ENCODE results near the gene PLCB3. TPM values are rescaled to one million over a fixed set of nuclear protein-coding genes. Genes with fewer than 3 reads are reported as not detected.

Gene PLCB3
- total RNA-seq, 1 donor, result 3.7 TPM

DNA sequence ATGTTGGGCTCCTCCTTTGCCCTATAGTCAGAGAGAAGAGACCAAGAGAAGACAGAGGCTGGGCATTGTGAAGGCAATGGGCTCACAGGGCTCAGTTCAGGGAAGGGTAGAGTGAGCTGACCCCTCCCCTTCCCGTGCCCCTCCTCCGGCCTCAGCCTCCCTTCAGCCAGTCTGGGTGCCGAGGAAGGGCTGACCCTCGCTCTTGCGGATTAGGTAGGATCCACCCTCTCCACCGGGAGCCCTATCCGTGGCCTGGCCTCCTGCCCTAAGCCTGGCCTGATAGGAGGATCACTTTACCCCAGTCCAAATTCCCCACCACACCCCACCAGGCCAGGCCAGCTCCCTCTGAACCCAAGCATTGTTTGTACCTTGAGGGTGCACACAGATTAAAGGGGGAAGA is 2.8 kb upstream of the PLCB3 start:
- H3K9me3 ChIP-seq (ENCODE audit: low read depth, low read length), result no peaks in the 10 kb centered on the region
- no peak overlapping the region for H3K4me3 ChIP-seq (ENCODE audit: low read length)
- no peaks in the 10 kb centered on the region for H3K27me3 ChIP-seq (ENCODE audit: insufficient read depth, low read length)
- H3K4me1 ChIP-seq (ENCODE audit: insufficient read depth, low read length), result peaks cover 46% of the 10 kb centered on the region

DNA sequence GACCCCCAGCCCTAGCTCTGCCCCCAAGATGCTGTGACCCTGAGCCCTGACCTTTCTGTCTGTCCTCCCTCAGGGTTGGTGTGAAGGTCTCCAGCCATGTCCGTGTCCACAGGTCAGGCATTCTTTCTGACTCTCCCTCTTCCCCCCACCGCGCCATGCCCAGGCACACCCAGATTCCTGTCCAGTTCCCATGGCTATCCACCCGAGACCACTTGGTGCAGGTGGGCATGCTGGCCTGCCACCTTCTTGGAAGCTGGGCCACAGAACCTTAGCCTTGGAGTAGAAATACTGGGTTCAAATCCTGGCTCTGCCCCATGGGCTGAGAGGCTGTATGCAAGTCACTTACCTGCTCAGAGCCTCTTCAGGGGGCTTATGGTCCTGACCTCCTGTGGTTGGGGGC is 2.3 kb upstream of the PLCB3 start:
- H3K9me3 ChIP-seq (ENCODE audit: low read depth, low read length), result no peaks in the 10 kb centered on the region
- H3K4me3 ChIP-seq (ENCODE audit: low read length), result no peak overlapping the region
- H3K27me3 ChIP-seq (ENCODE audit: insufficient read depth, low read length), result no peaks in the 10 kb centered on the region
- peaks cover 45% of the 10 kb centered on the region for H3K4me1 ChIP-seq (ENCODE audit: insufficient read depth, low read length)

DNA sequence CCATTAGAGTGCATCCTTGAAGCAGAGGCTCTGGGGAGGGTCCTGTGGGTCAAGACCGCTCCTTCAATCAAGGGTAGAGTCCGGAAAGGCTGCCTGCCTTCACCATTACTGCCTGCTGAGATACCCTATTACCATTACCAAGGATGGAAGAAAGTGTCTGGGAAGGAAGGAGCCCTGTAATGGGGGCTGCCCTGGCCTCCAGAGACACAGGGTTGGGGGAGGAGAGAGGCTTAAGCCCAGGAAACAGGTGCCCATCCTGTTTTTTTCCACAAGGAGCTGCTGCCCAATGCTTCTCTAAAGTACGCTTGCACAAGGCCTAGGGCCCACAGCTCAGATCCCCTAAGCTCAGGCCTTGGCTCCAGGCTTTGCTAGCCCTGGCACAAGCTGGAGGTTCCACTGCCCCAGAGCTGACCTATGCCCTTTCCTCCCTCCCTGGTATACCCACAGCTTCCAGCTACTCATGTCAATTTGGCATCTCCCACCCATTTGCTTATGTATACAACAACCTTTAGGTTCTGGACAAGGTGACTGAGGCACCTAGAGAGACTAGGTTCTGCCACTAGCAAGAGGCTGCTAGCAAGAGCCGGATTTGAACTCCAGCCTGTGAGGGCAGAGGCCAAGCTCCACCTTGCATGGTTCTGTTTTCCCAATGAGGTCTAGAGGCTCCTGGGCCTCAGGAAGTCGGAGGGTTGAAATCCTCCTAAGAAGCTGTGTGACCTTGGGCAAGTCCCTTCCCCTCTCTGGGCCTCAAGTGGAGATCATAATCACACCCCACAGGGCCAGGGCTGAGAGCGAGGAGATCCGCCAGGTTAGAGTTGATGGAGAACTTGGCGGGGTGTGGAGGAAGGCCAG is 1.5 kb upstream of the PLCB3 start:
- no peaks in the 10 kb centered on the region for H3K9me3 ChIP-seq (ENCODE audit: low read depth, low read length)
- peaks cover 45% of the 10 kb centered on the region for H3K4me1 ChIP-seq (ENCODE audit: insufficient read depth, low read length)
- no peaks in the 10 kb centered on the region for H3K27me3 ChIP-seq (ENCODE audit: insufficient read depth, low read length)
- no peak overlapping the region for H3K4me3 ChIP-seq (ENCODE audit: low read length)

DNA sequence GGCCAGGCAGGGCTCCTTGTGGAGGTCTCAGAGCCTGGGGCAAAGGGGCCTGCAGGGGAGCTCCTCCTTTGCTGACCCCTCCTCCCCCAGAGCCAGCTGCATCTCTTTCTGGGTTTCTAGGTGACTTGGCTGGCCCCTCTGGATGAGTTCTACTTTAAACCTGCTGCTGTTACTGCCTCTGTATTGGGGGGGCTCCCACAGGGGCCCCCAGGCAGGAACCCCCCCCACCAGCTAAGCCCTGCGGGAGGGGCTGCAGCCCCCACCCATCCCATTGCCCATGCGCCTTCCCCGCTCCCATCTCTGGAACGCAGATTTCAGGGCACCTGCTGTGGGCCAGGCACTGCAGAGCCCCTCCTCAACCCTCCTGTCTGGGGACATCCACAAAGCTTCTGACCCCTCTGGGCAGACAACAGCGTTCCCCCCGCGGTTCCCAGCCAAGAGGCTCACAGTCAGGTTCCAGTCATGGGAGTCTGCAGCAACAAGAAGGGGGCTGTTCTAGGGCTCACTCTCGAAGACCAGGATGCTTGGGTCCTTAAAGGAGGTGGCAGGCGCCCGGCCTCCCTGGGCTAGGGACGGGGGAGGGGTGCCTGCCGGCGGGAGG is 815 bp upstream of the PLCB3 start:
- Histone ChIP-seq H3K27me3 (ENCODE audit: insufficient read depth, low read length) (no peaks in the 10 kb centered on the region), H3K9me3 (ENCODE audit: low read depth, low read length) (no peaks in the 10 kb centered on the region), H3K4me1 (ENCODE audit: insufficient read depth, low read length) (peaks cover 38% of the 10 kb centered on the region), H3K4me3 (ENCODE audit: low read length) (no peak overlapping the region)

DNA sequence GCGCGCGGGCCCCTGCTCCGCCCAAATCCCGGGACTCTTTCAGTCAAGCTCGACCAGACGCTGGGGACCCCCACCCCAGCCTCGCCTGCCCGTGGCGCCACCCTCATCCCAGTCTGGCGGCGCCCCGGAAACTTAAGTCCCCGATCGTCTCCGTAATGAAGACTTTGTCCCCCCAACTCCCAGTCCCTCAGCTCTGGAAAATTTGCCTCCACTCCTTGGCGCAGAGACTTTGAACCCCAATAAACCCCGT is 348 bp downstream of the PLCB3 start:
- Histone ChIP-seq H3K4me3 (ENCODE audit: low read length) (peak overlapping the region; percentile 57), H3K27me3 (ENCODE audit: insufficient read depth, low read length) (no peaks in the 10 kb centered on the region), H3K4me1 (ENCODE audit: insufficient read depth, low read length) (peaks cover 30% of the 10 kb centered on the region), H3K9me3 (ENCODE audit: low read depth, low read length) (no peaks in the 10 kb centered on the region)

DNA sequence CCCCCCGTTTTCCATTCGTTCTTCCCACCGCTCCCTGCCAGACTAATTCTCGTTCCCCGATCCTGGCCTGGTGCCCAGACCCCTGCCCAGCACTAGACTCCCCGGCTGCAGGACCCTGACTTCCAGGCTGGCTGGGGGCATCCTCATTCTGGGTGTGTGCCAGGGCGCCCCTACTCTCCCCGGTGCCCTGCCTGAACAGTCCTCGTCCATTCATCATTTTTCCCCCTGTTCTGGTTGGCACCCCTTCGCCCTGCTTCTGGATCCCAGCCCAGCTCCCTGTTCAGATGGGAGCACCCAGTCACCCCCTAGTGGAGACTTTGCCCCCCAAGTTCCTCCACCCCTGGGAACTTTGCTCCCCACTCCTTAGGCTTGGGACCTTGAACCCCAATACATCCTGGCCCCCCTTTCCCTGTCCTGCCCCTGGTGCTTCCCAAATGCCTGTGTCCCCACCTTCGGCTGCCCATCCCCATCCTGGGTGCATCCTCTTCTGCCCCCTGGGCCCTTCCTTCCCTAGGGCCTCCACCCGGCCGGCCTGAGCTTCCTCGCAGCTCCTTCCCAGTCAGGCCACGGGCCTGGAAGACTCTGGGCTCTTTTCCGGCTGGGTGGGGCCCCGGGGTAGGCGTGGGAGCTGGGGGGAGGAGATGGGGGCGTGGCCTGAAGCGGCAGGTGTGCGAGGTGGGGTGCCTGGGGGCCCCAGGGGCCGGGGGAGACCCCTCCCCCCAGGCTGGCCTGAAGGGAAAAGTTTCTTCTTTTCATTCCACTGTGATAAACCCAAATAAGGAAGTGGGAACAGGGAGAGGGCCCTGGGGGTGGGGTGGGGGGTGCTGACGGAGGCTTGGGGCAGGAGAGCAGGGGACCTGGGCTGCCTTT is 908 bp downstream of the PLCB3 start:
- H3K9me3 ChIP-seq (ENCODE audit: low read depth, low read length), result no peaks in the 10 kb centered on the region
- H3K4me3 ChIP-seq (ENCODE audit: low read length), result peak overlapping the region; percentile 57
- no peaks in the 10 kb centered on the region for H3K27me3 ChIP-seq (ENCODE audit: insufficient read depth, low read length)
- peaks cover 27% of the 10 kb centered on the region for H3K4me1 ChIP-seq (ENCODE audit: insufficient read depth, low read length)

DNA sequence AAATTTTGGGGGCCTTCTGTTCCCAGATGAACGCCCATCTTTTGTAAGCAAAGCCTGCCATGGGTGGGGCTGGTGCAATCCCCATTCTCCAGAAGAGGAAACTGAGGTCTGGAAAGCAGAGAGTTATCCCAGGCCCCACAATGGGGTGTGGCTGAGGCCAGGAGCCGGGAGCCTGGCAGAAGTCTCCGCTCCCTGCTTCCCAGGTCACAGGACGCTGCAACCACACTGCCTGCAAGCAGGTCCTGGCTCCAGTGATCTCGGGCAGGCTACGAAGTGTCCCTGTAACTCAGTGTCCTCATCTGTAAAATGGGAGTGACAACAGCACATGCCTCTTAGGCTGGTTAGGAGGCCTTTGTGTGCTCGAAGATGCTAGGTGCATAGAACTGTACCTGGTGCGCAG is 1.7 kb downstream of the PLCB3 start:
- Histone ChIP-seq H3K27me3 (ENCODE audit: insufficient read depth, low read length) (no peaks in the 10 kb centered on the region), H3K4me1 (ENCODE audit: insufficient read depth, low read length) (peaks cover 23% of the 10 kb centered on the region), H3K4me3 (ENCODE audit: low read length) (no peak overlapping the region), H3K9me3 (ENCODE audit: low read depth, low read length) (no peaks in the 10 kb centered on the region)

DNA sequence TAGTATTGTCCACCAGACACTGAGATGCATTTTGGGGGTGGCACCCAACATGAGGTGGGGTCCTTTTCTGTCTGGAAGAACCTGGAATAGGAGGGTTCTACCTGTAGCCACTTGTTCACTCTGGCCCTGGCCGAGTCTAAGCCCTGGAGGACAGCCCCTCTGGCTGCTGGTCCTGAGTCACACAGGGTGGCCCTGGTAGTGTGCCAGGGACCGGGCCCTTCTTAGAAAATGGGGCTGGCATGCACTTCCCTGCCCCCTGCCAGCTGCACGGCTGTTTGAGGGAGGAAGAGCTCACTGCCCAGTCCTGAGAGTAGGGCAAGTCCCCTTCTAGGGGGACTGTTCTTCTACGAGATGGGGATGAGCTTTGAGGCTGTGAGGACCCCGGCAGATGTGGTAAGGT is 2.2 kb downstream of the PLCB3 start:
- Histone ChIP-seq H3K4me1 (ENCODE audit: insufficient read depth, low read length) (peaks cover 23% of the 10 kb centered on the region), H3K4me3 (ENCODE audit: low read length) (no peak overlapping the region), H3K9me3 (ENCODE audit: low read depth, low read length) (no peaks in the 10 kb centered on the region), H3K27me3 (ENCODE audit: insufficient read depth, low read length) (no peaks in the 10 kb centered on the region)

DNA sequence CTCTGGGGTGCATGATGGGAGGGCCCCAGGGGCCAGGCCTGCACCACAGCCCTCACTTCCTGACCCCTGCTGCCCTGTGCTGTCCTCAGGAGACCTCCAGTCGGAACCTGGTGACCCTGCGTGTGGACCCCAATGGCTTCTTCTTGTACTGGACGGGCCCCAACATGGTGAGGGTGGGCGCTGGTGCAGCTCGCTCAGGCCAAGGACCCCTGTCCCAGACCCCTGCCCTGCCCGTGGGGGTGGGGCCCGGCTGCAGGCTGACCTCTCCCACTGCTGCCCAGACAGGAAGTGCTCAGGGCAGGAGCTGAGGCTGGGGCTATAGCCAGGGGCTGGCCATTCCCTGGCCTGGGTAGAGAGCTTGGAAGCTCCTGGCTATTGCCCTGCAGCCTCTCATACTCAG is 3.0 kb downstream of the PLCB3 start:
- H3K4me1 ChIP-seq (ENCODE audit: insufficient read depth, low read length), result peaks cover 23% of the 10 kb centered on the region
- no peak overlapping the region for H3K4me3 ChIP-seq (ENCODE audit: low read length)
- no peaks in the 10 kb centered on the region for H3K9me3 ChIP-seq (ENCODE audit: low read depth, low read length)
- H3K27me3 ChIP-seq (ENCODE audit: insufficient read depth, low read length), result no peaks in the 10 kb centered on the region

DNA sequence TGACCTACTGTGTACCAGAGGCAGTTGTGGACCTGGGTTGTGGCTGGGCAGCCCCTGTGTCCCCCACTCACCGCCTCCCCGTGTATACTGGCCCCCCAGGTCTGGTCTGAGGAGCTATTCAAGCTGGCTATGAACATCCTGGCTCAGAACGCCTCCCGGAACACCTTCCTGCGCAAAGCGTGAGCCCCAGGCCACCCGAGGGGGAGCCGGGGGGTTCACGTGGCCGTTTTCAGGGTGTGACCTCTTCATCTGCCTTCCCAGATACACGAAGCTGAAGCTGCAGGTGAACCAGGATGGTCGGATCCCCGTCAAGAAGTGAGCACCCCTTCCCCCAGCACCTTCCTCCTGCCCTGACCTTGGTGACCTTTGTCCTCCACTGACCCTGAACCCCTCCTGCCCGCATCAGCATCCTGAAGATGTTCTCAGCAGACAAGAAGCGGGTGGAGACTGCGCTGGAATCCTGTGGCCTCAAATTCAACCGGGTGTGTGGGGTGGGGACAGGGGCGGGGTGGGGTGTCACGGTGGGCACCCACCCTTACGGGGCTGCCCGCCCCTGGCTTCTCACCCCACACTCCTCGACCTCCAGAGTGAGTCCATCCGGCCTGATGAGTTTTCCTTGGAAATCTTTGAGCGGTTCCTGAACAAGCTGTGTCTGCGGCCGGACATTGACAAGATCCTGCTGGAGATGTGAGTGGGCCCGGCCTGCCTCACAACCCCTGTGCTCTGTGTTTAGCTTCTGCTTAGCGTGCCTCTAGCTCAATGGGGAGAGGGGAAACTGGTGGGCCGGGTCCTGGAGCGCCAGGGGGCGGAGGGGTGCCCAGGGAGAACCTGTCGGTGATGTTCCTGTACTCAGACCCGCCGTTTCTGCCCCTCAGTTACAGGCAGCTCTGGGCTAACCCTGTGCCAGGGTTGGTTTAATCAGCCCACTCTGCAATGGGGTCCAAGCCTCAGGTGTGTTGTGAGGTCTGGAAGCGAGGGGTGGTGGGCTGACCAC is 4.1 kb downstream of the PLCB3 start:
- H3K27me3 ChIP-seq (ENCODE audit: insufficient read depth, low read length), result no peaks in the 10 kb centered on the region
- no peak overlapping the region for H3K4me3 ChIP-seq (ENCODE audit: low read length)
- no peaks in the 10 kb centered on the region for H3K9me3 ChIP-seq (ENCODE audit: low read depth, low read length)
- peaks cover 23% of the 10 kb centered on the region for H3K4me1 ChIP-seq (ENCODE audit: insufficient read depth, low read length)

DNA sequence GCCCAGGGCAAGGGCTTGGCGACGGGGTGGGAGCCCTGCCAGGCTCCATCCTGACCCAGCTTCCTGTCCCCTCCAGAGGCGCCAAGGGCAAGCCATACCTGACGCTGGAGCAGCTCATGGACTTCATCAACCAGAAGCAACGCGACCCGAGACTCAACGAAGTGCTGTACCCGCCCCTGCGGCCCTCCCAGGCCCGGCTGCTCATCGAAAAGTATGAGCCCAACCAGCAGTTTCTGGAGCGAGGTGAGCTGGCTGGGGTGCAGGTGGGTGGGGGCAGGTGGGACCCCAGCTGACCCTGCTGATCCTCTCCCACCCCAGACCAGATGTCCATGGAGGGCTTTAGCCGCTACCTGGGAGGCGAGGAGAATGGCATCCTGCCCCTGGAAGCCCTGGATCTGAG is 5.0 kb downstream of the PLCB3 start:
- Histone ChIP-seq H3K9me3 (ENCODE audit: low read depth, low read length) (no peaks in the 10 kb centered on the region), H3K4me3 (ENCODE audit: low read length) (no peak overlapping the region), H3K4me1 (ENCODE audit: insufficient read depth, low read length) (peaks cover 16% of the 10 kb centered on the region), H3K27me3 (ENCODE audit: insufficient read depth, low read length) (no peaks in the 10 kb centered on the region)

DNA sequence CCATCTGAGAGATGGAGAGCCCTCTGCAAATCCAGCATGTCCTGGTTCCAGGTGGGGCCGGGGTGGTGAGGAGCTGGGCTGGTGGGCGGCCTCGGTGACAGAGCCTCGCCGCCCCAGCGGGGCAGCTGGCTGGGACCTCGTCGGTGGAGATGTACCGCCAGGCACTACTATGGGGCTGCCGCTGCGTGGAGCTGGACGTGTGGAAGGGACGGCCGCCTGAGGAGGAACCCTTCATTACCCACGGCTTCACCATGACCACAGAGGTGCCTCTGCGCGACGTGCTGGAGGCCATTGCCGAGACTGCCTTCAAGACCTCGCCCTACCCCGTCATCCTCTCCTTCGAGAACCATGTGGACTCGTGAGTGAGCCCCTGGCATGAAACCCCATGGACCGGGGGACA is 7.0 kb downstream of the PLCB3 start:
- Histone ChIP-seq H3K27me3 (ENCODE audit: insufficient read depth, low read length) (no peaks in the 10 kb centered on the region), H3K4me3 (ENCODE audit: low read length) (no peak overlapping the region), H3K4me1 (ENCODE audit: insufficient read depth, low read length) (no peaks in the 10 kb centered on the region), H3K9me3 (ENCODE audit: low read depth, low read length) (no peaks in the 10 kb centered on the region)

DNA sequence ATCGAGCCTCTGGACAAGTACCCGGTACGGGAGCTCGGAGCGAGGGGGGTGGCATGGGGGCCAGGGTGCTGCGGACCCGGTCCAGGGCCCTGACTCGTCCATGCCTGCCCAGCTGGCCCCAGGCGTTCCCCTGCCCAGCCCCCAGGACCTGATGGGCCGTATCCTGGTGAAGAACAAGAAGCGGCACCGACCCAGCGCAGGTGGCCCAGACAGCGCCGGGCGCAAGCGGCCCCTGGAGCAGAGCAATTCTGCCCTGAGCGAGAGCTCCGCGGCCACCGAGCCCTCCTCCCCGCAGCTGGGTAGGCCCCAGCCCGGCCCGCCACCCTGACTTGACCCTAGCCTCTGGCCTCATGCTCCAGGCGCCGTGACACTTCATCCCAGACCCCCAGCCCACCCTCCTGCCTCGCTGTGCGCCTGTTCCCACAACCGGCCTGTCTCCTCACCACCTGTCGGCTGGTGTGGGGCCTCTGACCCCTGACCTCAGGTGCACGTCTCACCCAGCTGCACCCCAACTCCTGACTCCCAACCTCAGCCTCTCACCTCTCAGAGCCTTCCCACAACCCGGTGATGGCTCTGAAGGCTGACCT is 7.7 kb downstream of the PLCB3 start:
- no peak overlapping the region for H3K4me3 ChIP-seq (ENCODE audit: low read length)
- no peaks in the 10 kb centered on the region for H3K27me3 ChIP-seq (ENCODE audit: insufficient read depth, low read length)
- no peaks in the 10 kb centered on the region for H3K4me1 ChIP-seq (ENCODE audit: insufficient read depth, low read length)
- no peaks in the 10 kb centered on the region for H3K9me3 ChIP-seq (ENCODE audit: low read depth, low read length)

DNA sequence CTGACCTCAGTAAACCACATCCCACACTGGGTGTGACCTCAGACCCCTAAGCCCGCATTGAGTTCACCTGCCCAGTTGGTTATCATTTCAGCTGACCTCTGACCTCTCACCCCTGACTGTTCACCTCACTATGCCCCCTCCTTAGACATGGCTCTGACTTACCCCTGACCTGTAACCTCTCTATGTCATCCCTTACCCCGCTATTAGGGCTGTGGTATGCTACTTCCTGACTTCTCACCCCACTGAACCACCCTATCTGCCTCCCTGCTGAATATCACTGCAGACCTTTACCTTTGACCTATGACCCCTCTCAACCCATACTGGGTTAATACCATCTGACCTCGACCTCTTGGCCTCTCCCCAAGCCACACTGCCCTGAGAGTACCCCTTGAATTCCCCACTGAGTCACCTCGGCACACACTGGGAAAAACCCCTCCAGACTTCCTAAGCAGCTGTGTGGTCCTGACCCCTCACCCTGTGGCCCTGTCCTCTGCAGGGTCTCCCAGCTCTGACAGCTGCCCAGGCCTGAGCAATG is 8.3 kb downstream of the PLCB3 start:
- Histone ChIP-seq H3K4me3 (ENCODE audit: low read length) (no peak overlapping the region), H3K27me3 (ENCODE audit: insufficient read depth, low read length) (no peaks in the 10 kb centered on the region), H3K4me1 (ENCODE audit: insufficient read depth, low read length) (no peaks in the 10 kb centered on the region), H3K9me3 (ENCODE audit: low read depth, low read length) (no peaks in the 10 kb centered on the region)

Measured in mononuclear cell (primary cell).